Measurements from ENCODE around the gene CD86.
"Not testable (repeated sequence)": the region's sequence is repeated elsewhere in the genome, so short reads cannot be mapped to it uniquely, and the experiment has no call there.

The CD86 gene

GRCh38 chr3:122055215-122055614 lies at the start of gene CD86:
Gene CD86, plus strand, starts transcription at chr3:122055362. Its CDS starts 128 bp downstream, at chr3:122055490.
- no peak for DNase-seq

- no peak for DNase-seq
Observed at GRCh38 chr3:122006267-122006666, 48.9 kb upstream of the CD86 start.

DNA sequence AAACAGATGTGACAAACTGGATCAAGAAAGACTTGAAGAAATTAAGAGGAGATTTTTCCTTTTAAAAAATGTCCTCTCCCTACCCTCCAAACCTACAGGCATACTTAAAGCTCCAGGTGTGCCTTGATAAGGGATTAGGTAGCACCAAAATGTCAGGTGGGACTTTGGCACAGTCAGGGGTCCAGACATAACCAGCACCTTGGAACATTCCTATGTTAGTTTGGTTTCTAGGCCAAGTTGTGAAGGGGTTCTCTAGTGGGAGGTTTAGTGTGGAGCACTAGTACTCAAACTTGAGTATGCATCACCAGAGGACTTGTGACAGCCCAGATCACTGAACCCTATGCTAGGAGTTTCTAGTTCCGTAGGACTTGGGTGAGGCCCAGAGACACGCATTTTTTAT lies 47.0 kb upstream of the CD86 start:
- DNase-seq = no peak

GRCh38 chr3:122010506-122010905 lies 44.7 kb upstream of the CD86 start:
- DNase-seq = no peak

DNA sequence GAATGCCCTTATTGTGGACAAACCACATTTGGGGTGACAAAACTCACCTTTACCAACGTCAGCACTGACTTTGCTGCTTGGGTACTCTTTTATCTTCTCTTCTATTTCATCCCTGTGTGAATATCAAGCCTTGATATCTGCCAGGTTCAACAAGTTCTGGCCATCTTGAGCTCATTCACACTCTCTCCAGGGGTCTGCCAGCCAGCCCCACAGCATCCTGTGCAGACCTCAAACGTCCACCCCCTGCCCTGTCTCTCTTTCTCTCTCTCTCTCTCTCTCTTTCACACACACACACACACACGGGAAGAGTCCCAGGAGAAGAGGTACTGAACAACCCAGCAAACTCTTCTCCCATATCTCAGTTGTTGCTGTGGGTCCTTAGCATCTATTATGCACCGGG lies 43.8 kb upstream of the CD86 start:
- no peak for DNase-seq

GRCh38 chr3:122012821-122013220 lies 42.3 kb upstream of the CD86 start:
- no peak for DNase-seq

DNA sequence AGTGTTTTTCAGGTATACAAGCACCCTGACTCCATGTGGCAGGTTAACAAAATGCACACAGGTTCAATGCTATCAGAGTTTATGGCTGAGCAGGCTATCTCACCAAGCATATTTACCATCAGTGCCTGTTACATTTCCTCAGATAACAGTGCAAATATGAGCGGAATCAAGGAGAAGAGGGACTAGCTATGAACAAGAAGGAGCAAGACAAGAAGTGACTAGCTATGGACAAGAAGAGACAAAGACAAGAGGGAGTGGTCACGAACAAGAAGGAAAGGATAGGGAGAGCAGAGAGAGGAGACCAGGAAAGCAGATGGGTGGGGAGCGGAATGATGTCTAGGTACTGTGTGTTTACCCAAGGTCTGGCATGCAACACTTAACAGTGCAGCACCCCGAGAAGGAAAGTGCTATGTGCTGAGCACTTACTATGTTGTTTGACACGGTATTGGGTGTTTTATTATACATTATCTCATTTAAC lies 41.7 kb upstream of the CD86 start:
- no peak for DNase-seq

DNA sequence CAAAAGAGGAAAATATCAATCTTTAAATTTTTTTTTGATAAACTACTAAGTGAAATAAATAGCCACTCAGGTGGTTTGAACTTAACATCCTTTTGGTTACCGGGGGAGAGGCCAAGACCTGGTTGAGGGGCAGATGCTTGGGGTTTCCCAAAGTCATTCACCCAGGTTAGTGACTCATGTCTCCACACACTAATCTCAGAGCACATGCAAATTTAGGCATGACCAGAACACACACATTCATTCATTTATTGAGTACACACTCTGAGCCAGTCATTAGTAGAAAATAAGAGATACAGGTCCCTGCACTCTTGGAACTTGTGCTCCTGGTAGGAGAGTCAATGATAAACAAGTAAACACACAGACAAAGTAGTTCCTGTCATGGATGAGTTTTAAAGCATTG lies 40.4 kb upstream of the CD86 start:
- DNase-seq = no peak

DNA sequence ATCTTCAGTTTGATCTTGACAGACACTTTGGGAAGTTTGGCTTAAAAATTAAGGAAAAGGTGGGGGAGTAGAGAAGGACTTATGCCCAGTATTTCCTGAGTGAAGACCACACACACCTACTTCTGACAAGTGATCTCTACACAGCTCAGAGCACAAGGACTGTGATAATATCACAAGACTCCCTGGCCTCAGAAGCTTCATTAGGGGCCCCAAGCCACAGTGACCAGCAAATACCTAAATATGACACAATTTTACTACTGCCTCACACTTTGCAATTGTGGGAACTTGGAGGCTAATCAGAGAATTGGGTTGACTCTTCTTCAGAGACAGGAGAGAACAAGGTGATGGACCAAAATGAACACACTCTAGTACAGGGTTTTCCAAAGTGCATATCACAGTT lies 35.7 kb upstream of the CD86 start:
- DNase-seq = no peak

DNA sequence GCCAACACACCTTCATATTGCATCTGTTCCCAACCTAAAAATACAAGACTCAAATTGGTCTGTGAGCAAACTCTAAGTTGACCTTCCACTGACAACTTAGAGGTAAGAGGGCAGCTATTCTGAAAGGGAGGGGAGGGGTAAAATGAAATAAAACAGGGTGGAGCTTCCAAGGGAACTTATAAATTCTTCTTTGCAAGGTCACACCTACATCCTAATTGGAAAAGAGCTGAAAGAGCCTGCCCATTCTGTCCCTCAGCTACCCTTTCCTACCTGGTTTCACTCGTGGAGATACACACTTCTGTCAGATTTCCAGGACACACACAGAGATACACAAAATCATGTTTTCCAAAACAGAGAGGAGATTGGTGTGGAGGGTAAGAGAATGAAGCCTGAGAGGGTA lies 34.1 kb upstream of the CD86 start:
- DNase-seq = no peak

GRCh38 chr3:122021811-122022401 lies 33.3 kb upstream of the CD86 start, which contains the start of gene ILDR1:
Gene ILDR1, minus strand, starts transcription at chr3:122022247. Its CDS starts 170 bp downstream, at chr3:122022077.
- DNase-seq = no peak

GRCh38 chr3:122023335-122023910 lies 31.7 kb upstream of the CD86 start:
- DNase-seq = no peak

DNA sequence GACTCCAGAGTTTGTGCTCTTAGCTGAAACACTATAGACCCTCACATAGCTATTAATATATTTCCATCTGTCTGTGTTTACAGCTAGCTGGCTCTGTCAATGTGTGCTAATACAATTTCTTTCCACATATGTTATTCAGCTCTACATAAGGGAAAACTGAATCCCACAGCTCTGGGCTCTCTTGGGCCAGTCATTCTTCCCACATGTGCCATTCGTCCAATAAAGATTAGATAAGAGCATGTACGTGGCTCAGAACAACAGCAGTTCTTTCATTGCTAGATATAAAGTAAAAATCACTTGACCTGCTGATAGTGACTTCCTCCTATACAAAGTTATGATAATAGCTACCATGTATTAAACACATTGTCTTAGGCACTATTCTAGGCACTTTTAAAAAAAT lies 30.4 kb upstream of the CD86 start:
- no peak for DNase-seq

GRCh38 chr3:122025296-122025695 lies 29.9 kb upstream of the CD86 start:
- no peak for DNase-seq

GRCh38 chr3:122030381-122031122 lies 24.6 kb upstream of the CD86 start:
- DNase-seq = no peak

DNA sequence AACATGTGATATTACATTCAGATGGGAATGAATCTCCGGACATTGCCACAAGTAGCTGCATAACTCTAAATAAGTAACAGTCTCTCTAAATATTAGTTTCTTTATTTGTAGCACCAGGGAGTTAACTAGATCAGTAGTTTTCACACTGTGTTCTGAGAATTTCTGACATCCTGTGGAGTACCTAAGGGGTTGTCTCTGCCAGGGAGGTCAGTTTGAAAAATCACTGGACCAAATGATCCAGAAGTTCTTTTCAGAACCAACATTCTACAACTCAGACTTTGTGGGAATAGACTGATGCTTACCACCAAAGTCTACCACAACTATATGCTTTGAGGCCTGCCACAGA lies 24.1 kb upstream of the CD86 start:
- DNase-seq = no peak

DNA sequence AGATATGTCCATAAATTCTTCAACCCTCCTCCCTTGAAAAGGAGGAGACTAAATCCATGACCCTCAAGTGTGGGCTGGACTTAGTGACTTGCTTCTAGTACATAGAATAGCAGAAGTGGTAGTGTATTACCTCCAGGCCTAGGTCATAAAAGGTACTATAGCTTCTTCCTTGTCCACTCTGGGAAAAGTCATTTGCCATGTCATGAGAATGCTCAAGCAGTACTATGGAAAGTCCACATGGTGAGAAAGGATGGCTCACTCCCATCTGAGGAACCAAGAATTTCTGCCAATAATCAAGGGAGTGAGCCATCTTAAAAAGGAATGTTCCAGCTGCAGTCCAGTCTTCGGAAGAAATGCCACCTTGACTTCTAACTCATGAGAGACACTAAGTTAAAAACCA lies 22.6 kb upstream of the CD86 start:
- no peak for DNase-seq

GRCh38 chr3:122033023-122033422 lies 22.1 kb upstream of the CD86 start:
- DNase-seq = no peak

DNA sequence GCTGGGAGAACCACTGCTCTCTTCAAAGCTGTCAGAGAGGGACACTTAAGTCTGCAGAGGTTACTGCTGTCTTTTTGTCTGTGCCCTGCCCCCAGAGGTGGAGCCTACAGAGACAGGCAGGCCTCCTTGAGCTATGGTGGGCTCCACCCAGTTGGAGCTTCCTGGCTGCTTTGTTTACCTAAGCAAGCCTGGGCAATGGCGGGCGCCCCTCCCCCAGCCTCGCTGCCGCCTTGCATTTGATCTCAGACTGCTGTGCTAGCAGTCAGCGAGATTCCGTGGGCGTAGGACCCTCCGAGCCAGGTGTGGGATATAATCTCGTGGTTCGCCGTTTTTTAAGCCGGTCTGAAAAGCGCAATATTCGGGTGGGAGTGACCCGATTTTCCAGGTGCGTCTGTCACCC lies 7.9 kb upstream of the CD86 start:
- DNase-seq = not testable (repeated sequence)

DNA sequence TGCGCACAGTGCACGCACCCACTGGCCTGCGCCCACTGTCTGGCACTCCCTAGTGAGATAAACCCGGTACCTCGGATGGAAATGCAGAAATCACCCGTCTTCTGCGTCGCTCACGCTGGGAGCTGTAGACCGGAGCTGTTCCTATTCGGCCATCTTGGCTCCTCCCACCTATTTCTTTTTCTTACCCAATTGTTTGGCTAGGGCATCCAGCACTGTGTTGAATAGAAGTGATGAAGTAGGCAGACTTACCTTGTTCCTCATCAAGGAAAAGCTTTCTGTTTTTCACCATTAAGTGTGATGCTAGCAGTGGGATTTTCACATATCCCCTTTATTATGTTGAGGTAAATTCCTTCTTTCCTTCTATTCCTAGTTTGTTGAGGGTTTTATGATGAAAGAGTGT lies 7.4 kb upstream of the CD86 start:
- DNase-seq = not testable (repeated sequence)

GRCh38 chr3:122052968-122053367 lies 2.2 kb upstream of the CD86 start:
- DNase-seq = no peak

DNA sequence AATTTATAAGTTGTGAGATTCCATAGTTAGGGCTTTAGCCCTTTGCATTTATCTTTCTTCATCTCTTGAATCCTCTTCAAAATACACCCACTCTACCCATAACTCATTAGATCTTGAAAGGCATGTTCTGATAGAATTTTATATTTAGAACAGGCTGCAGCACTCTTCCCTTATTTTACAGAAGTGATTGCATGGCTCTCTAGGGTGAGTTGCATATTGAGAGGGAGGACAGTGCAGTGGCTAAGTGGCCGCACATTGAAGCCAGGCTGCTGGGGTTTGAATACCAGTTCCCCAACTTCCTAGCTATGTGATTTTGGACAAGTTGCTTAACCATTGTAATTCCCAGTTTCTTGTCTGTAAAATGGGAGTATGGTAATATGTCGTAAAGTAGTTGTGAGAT lies 2.5 kb downstream of the CD86 start:
- DNase-seq = no peak

DNA sequence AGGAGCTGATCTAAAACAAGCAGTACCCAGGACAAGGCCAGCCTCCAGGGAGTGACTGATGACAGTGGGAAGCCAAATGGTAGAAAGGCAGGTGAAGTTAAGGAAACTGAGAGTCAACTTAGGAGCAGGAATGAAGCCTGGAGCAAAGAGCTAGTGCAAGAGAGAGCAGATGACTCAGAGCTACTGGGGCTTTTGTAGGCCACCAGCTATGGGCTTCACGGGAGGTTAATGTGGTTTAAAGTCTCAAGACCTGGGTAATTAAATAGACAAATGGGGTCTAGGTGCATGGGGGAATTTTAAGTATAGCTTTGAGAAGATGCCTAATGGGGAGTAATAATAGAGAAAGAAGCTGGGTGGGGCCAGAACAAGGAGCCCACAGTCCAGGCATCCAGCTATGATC lies 3.1 kb downstream of the CD86 start:
- DNase-seq = no peak

DNA sequence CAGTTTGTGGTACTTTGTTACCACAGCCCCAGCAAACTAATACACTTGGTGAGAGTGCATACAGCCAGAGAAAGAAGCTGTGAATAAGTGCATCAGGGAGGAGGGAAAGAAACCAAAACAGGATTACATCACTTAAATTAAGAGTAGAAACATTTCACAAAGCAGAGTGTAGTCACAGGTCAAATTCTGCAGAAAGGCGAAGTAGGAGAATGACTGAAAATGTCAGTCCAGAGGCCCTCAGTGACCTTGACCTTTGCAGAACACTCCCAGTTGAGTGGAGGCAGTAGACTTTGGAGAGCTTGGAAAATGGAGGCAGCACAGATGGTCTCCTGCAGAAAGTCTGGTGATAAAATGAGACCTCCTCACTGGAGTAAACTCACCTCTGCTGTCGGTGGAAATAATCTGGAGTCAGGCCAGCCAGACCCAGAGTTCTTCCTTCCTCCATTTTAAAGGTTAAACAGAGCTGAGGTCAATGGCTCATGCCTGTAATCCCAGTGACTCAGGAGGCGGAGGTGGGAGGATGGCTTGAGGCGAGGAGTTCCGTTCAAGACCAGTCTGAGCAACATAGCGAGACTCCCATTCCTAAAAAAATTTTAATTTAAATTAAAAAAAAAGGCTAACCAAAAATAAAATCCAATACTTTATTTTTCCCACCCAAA lies 5.0 kb downstream of the CD86 start:
- no peak for DNase-seq

All from DMS 273 treated with DMSO at 0.1 percent for 48 hours (cell line).